PC-9 (cell line): ENCODE measurements around the gene RMI1. TPM values are rescaled to one million over a fixed set of nuclear protein-coding genes. Genes with fewer than 3 reads are reported as not detected.
A peak's percentile ranks its signal among the peaks of the same experiment; 100 is the strongest.

ENCODE experiments used
- BruUV-seq: library from RNA; stranded (reverse); fragments of 400-500 nt; replicated peaks from 2 replicates; lab custom pipeline; 2021; lab: Mats Ljungman, UMichigan
- CTCF ChIA-PET: fragments of 300-600 bp; sonication (Branson Sonifier 250); formaldehyde crosslinking; loops from one replicate; lab custom pipeline; 2022; ENCODE audit warnings: antibody characterized with exemption; lab: Charles Lee
- POLR2A ChIA-PET: fragments of 300-600 bp; sonication (Branson Sonifier 250); formaldehyde crosslinking; loops from one replicate; lab custom pipeline; 2022; ENCODE audit warnings: antibody characterized with exemption; ENCODE audit not compliant: unreplicated experiment; lab: Charles Lee
- DNase-seq, 2 experiments: peaks; one replicate each; pipeline versions ENCODE4 v3.0.0 to v3.0.0-alpha.2; 2015 to 2022; ENCODE audit warnings: mixed read lengths in 1 of 2
- H2AFZ ChIP-seq: fragments of 200-600 bp; sonication (generic); 2 replicates; pipeline ENCODE4 v1.8.1; 2017; ENCODE audit warnings: antibody characterized with exemption
- H3F3A ChIP-seq: fragments of 200-600 bp; sonication (generic); 2 replicates; pipeline ENCODE4 v1.8.1; 2017; ENCODE audit warnings: antibody characterized with exemption, mild to moderate bottlenecking, low read depth; ENCODE audit not compliant: insufficient read depth
- H3K27ac ChIP-seq: fragments of 200-600 bp; sonication (generic); 2 replicates; pipeline ENCODE4 v1.6.1; 2016; ENCODE audit warnings: mixed run types
- H3K27me3 ChIP-seq: fragments of 200-600 bp; sonication (generic); 2 replicates; pipeline ENCODE4 v1.6.1; 2016; ENCODE audit warnings: low read depth, mixed run types; ENCODE audit not compliant: insufficient read depth
- H3K36me3 ChIP-seq: fragments of 200-600 bp; sonication (generic); 2 replicates; pipeline ENCODE4 v1.6.1; 2016; ENCODE audit warnings: low read depth, mixed run types
- H3K4me1 ChIP-seq: fragments of 200-600 bp; sonication (generic); replicated peaks from 2 replicates; pipeline ENCODE4 v1.6.1; 2016; ENCODE audit warnings: mixed run types; ENCODE audit not compliant: insufficient read depth
- H3K4me2 ChIP-seq: fragments of 200-600 bp; sonication (generic); 2 replicates; pipeline ENCODE4 v1.6.1; 2017; ENCODE audit warnings: mixed run types
- H3K4me3 ChIP-seq: fragments of 200-600 bp; sonication (generic); 2 replicates; pipeline ENCODE4 v1.6.1; 2016; ENCODE audit warnings: mixed run types
- H3K79me2 ChIP-seq: fragments of 200-600 bp; sonication (generic); 2 replicates; pipeline ENCODE4 v1.6.1; 2017; ENCODE audit warnings: low read depth, mixed run types
- H3K9me2 ChIP-seq: fragments of 200-600 bp; sonication (generic); 2 replicates; pipeline ENCODE4 v1.8.1; 2017; ENCODE audit warnings: mild to moderate bottlenecking; ENCODE audit not compliant: insufficient read depth
- H3K9me3 ChIP-seq: fragments of 200-600 bp; sonication (generic); 2 replicates; pipeline ENCODE4 v1.8.1; 2016; ENCODE audit warnings: low read depth; ENCODE audit not compliant: insufficient read depth
- H4K20me1 ChIP-seq: fragments of 200-600 bp; sonication (generic); 2 replicates; pipeline ENCODE4 v1.8.1; 2017; ENCODE audit not compliant: insufficient read depth
- EZH2 ChIP-seq: fragments of 200-600 bp; sonication (generic); IDR thresholded peaks from 2 replicates; pipeline ENCODE4 v1.8.0; 2017; ENCODE audit warnings: antibody characterized with exemption, low read depth
- intact Hi-C: fragments of 100-400 bp; cut with micrococcal nuclease; formaldehyde crosslinking; loops from one replicate; pipeline ENCODE4 v1.10.0; 2022; ENCODE audit not compliant: unreplicated experiment
- total RNA-seq: library from RNA; stranded (reverse); gene quantifications from 2 replicates; pipeline ENCODE4 v1.2.3, GENCODE V29; 2021
- TF ChIP-seq, protein P1 (sequence below): fragments of 200-600 bp; sonication (generic); conservative IDR thresholded peaks from 2 replicates; pipeline ENCODE4 v1.6.1; 2017; ENCODE audit warnings: mixed run types, antibody characterized with exemption, mild to moderate bottlenecking, moderate library complexity

The RMI1 gene
- total RNA-seq, 1 experiment from 2014 or later: 19.2 TPM

GRCh38 chr9:83991355-83991754, 10.8 kb downstream of the RMI1 start:
- no peaks in the 10 kb centered on the region for H3K9me3 ChIP-seq
- H3K4me1 ChIP-seq: peaks cover 11% of the 10 kb centered on the region
- intact Hi-C loops: no loop called here
- H3K27ac ChIP-seq: no peak overlapping the region
- DNase-seq: no peak
- BruUV-seq: no TSS peak
- H2AFZ ChIP-seq: no peak overlapping the region
- peaks cover 9% of the 10 kb centered on the region; the same call in 1 of the 2 replicates for H3F3A ChIP-seq
- TF ChIP-seq EZH2: no peak
- TF ChIP-seq, protein P1, sequence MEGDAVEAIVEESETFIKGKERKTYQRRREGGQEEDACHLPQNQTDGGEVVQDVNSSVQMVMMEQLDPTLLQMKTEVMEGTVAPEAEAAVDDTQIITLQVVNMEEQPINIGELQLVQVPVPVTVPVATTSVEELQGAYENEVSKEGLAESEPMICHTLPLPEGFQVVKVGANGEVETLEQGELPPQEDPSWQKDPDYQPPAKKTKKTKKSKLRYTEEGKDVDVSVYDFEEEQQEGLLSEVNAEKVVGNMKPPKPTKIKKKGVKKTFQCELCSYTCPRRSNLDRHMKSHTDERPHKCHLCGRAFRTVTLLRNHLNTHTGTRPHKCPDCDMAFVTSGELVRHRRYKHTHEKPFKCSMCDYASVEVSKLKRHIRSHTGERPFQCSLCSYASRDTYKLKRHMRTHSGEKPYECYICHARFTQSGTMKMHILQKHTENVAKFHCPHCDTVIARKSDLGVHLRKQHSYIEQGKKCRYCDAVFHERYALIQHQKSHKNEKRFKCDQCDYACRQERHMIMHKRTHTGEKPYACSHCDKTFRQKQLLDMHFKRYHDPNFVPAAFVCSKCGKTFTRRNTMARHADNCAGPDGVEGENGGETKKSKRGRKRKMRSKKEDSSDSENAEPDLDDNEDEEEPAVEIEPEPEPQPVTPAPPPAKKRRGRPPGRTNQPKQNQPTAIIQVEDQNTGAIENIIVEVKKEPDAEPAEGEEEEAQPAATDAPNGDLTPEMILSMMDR: no peak
- no peak overlapping the region for H3K4me3 ChIP-seq
- ChIA-PET POLR2A (no interaction called here), CTCF (no interaction called here)
- H3K9me2 ChIP-seq: no peaks in the 10 kb centered on the region
- H4K20me1 ChIP-seq: no peaks in the 10 kb centered on the region
- no peak overlapping the region for H3K4me2 ChIP-seq
- no peaks in the 10 kb centered on the region for H3K36me3 ChIP-seq
- peaks cover 37% of the 10 kb centered on the region for H3K79me2 ChIP-seq
- no peaks in the 10 kb centered on the region for H3K27me3 ChIP-seq

DNA sequence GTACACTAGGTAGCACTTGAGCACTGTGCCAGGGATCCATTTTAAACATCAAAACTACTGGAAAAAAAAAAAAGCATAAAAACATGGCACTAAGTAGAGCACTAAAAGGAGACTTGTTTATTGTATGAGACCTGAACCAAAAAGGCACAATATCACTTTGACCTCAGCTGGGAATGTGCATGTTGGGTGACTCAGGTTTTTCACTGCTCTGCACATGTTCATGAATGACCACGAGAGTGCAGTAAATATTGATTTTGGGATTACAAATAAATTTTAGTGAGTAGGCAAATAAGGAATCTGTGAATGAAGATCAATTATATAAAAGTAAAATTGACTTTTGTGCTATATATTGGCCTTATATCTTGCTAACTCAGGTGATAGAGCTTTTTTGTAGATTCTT, 11.8 kb downstream of the RMI1 start:
- Histone ChIP-seq H3K4me1 (0 out of 2 replicates have a peak, but pooled peaks cover under 1% of the 10 kb centered on the region), H3K9me2 (no peaks in the 10 kb centered on the region), H3K9me3 (no peaks in the 10 kb centered on the region), H2AFZ (no peak overlapping the region), H4K20me1 (no peaks in the 10 kb centered on the region), H3F3A (peaks cover 4% of the 10 kb centered on the region; the same call in 1 of the 2 replicates), H3K4me2 (no peak overlapping the region), H3K4me3 (no peak overlapping the region), H3K79me2 (peaks cover 34% of the 10 kb centered on the region), H3K36me3 (no peaks in the 10 kb centered on the region), H3K27me3 (no peaks in the 10 kb centered on the region), H3K27ac (no peak overlapping the region; the same call in 1 of the 2 replicates)
- ChIA-PET POLR2A (no interaction called here), CTCF (no interaction called here)
- BruUV-seq: no TSS peak
- peak in 1 of 2 experiments; percentile 49 for DNase-seq
- intact Hi-C loops: no loop called here
- TF ChIP-seq, protein P1: no peak
- no peak for TF ChIP-seq EZH2

- BruUV-seq: no TSS peak
- no peaks in the 10 kb centered on the region for H3K27me3 ChIP-seq
- no peaks in the 10 kb centered on the region for H3K9me2 ChIP-seq
- no peak overlapping the region for H3K4me2 ChIP-seq
- DNase-seq: no peak
- ChIA-PET POLR2A (no interaction called here), CTCF (no interaction called here)
- 0 out of 2 replicates have a peak, but pooled peaks cover 4% of the 10 kb centered on the region for H3F3A ChIP-seq
- intact Hi-C loops: no loop called here
- H3K9me3 ChIP-seq: no peaks in the 10 kb centered on the region
- H3K4me1 ChIP-seq: peaks cover under 1% of the 10 kb centered on the region; the same call in 1 of the 2 replicates
- no peak overlapping the region for H3K27ac ChIP-seq
- TF ChIP-seq, protein P1: no peak
- no peak for TF ChIP-seq EZH2
- H3K4me3 ChIP-seq: no peak overlapping the region
- no peaks in the 10 kb centered on the region for H3K36me3 ChIP-seq
- H3K79me2 ChIP-seq: peaks cover 34% of the 10 kb centered on the region
- no peaks in the 10 kb centered on the region for H4K20me1 ChIP-seq
- H2AFZ ChIP-seq: no peak overlapping the region
Observed at GRCh38 chr9:83992901-83993300, 12.3 kb downstream of the RMI1 start.
